Stomach (tissue), 9 donors: ENCODE measurements around the gene BANP. TPM values are rescaled to one million over a fixed set of nuclear protein-coding genes. Genes with fewer than 3 reads are reported as not detected.
"Not testable (repeated sequence)": the region's sequence is repeated elsewhere in the genome, so short reads cannot be mapped to it uniquely, and the experiment has no call there.

Experiments used
- DNase-seq, 2 donors: peaks; one replicate each; pipeline versions ENCODE4 v3.0.0 to v3.0.0-alpha.2; 2013 to 2019
- H3K27ac ChIP-seq, 5 donors: fragments of 200-600 bp in 4 of 5; sonication (generic) in 4 of 5; one replicate each; pipeline ENCODE4 v1.5.1; 2013 to 2019; ENCODE audit warnings: mild to moderate bottlenecking in 1 of 5, moderate library complexity in 1 of 5
- H3K27me3 ChIP-seq, 3 donors: fragments of 200-600 bp; sonication (generic); one replicate each; pipeline ENCODE4 v1.5.1; 2017 to 2019; ENCODE audit warnings: mixed run types in 1 of 3
- H3K36me3 ChIP-seq, 4 donors: fragments of 200-600 bp; sonication (generic); 1 replicate in 3 of 4; 2 replicates in 1 of 4; pipeline ENCODE4 v1.5.1; 2016 to 2019
- H3K4me1 ChIP-seq, 4 donors: fragments of 200-600 bp; sonication (generic); one replicate each; pipeline ENCODE4 v1.5.1; 2016 to 2019
- H3K4me3 ChIP-seq, 4 donors: fragments of 200-600 bp; sonication (generic) in 3 of 4; one replicate each; pipeline ENCODE4 v1.5.1; 2016 to 2019; ENCODE audit warnings: mild to moderate bottlenecking in 1 of 4
- H3K9me3 ChIP-seq, 4 donors: fragments of 200-600 bp; sonication (generic); one replicate each; pipeline ENCODE4 v1.5.1; 2016 to 2019
- EP300 ChIP-seq: sonication (generic); formaldehyde crosslinking; IDR thresholded peaks from one replicate; pipeline ENCODE4 v1.6.1; 2017; ENCODE audit warnings: antibody characterized with exemption
- POLR2A ChIP-seq, 4 donors: fragments of 450-650 bp; IDR thresholded peaks; one replicate each; pipeline ENCODE4 v1.6.1; 2016; ENCODE audit warnings: antibody characterized with exemption in 4 of 4, control low read depth in 2 of 4, mild to moderate bottlenecking in 1 of 4, moderate library complexity in 1 of 4
- POLR2AphosphoS5 ChIP-seq, 3 donors: sonication (generic); formaldehyde crosslinking; IDR thresholded peaks; one replicate each; pipeline ENCODE4 v1.6.1; 2016; ENCODE audit warnings: antibody characterized with exemption in 3 of 3
- whole genome bisulfite sequencing, 5 donors: extraction: QIAGEN DNeasy Blood & Tissue Kit in 3 of 5; methylation state at CpG; one replicate each; pipeline versions ENCODE4 v1.1.5 to v1.1.7; 2013 to 2018; 5-methylcytosine and 5-hydroxymethylcytosine counted together
- intact Hi-C: fragments of 100-400 bp; cut with DNase I; formaldehyde crosslinking; loops from one replicate; pipeline ENCODE4 v1.15.1; 2023; ENCODE audit warnings: low total_unique reads
- polyA plus RNA-seq, 3 donors: library from polyadenylated mRNA; stranded (reverse); fragments of 200-250 nt; gene quantifications; one replicate each; pipeline ENCODE4 v1.2.3, GENCODE V29; 2013
- total RNA-seq, 5 donors: library from RNA; depleted of rRNA; stranded (reverse); fragments of >200 nt; gene quantifications; one replicate each; pipeline versions ENCODE4 v1.1.0 to v1.2.3, GENCODE V29; 2014 to 2016
- TF ChIP-seq, protein P1 (sequence below), 7 experiments: fragments of 450-650 bp in 4 of 7; fragments of 200-600 bp in 3 of 7; sonication (generic) in 3 of 7; IDR thresholded peaks; one replicate each; pipeline ENCODE4 v1.5.1; 2016 to 2019; ENCODE audit warnings: antibody characterized with exemption in 7 of 7, control low read depth in 2 of 7, mild to moderate bottlenecking in 1 of 7
- donor health status: healthy with polysubstance abuse.
- donor health status: Bipolar disorder and iron deficiency.
- donor health status: healthy.

The BANP gene
- total and polyA plus RNA-seq, 8 donors = 6.0 to 144 (median 18.3) TPM

DNA sequence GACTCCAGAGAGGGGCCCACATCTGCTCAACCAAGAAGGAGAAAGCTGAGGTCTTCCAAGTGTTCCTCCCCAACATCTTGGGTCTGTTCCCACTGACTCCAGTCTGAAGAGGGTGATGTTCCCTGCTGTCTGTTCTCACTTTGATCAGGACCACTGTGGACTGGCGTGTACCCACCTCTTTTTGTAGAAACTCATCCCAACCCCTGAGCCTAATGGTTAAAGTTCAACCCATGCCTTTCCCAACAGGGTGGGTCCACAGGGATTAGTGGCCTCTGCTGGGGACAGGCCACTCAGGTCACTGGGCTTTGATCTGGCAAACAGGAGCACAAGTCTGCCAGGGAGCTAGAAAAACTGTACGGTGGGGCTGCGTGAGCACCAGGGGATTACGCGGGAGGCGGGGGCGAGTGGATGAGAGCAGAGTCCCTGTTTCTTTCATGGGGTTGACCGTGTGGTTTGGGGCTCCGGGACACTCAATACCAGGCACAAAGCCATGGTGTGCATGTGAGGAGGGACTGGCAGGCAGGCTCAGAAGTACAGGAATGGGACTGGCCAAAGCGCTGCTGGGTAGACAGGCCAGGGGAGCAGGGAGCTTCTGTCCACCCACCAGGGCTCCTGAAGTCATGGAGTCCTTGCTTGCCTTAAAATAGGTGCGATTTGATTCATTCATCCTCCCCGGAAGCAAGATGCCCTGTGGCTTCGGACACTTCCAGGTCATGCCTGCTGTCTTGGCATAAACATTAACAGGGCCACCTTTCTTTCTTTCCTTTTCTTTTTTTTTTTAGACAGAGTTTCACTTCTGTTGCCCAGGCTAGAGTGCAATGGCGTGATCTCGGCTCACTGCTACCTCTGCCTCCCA is 14.6 kb upstream of the BANP start, which contains the start of gene CA5A:
TSS of gene CA5A (minus strand) at position 155 of the 856 bp plus-strand sequence. CDS start at position 76, 79 bp downstream.
- no peak within 1 kb of the TSS for H3K27ac ChIP-seq
- DNase-seq = no peak
- no peaks in the 10 kb centered on the region for H3K4me1 ChIP-seq
- H3K9me3 ChIP-seq = no peaks in the 10 kb centered on the region
- peaks cover 0 to 2% (median 0%) of the 10 kb centered on the region in 3 donors for H3K27me3 ChIP-seq
- no peaks in the 10 kb centered on the region for H3K36me3 ChIP-seq
- no peak within 1 kb of the TSS for H3K4me3 ChIP-seq
- TF ChIP-seq POLR2A (IDR thresholded peaks at IDR 0.05) (no peak), POLR2AphosphoS5 (IDR thresholded peaks at IDR 0.05) (no peak), EP300 (no peak)
- TF ChIP-seq, protein P1, sequence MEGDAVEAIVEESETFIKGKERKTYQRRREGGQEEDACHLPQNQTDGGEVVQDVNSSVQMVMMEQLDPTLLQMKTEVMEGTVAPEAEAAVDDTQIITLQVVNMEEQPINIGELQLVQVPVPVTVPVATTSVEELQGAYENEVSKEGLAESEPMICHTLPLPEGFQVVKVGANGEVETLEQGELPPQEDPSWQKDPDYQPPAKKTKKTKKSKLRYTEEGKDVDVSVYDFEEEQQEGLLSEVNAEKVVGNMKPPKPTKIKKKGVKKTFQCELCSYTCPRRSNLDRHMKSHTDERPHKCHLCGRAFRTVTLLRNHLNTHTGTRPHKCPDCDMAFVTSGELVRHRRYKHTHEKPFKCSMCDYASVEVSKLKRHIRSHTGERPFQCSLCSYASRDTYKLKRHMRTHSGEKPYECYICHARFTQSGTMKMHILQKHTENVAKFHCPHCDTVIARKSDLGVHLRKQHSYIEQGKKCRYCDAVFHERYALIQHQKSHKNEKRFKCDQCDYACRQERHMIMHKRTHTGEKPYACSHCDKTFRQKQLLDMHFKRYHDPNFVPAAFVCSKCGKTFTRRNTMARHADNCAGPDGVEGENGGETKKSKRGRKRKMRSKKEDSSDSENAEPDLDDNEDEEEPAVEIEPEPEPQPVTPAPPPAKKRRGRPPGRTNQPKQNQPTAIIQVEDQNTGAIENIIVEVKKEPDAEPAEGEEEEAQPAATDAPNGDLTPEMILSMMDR (IDR thresholded peaks at IDR 0.05) = no peak
- intact Hi-C loops = no loop called here
- WGBS, 5 donors = 81 to 91% (median 88%) methylated on average over 8 to 15 of the region's 15 CpGs

DNA sequence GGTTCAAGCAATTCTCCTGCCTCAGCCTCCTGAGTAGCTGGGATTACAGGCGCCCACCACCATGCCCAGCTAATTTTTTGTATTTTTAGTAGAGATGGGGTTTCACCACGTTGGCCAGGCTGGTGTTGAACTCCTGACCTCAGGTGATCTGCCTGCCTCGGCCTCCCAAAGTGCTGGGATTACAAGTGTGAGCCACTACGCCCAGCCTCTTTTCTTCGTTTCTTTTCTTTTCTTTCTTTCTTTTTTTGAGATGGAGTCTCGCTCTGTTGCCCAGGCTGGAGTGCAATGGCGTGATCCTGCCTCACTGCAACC is 14.0 kb upstream of the BANP start:
- H3K4me3 ChIP-seq, H3K27me3 ChIP-seq, intact Hi-C loops, H3K36me3 ChIP-seq, H3K9me3 ChIP-seq, H3K27ac ChIP-seq, DNase-seq, H3K4me1 ChIP-seq: not testable (repeated sequence)
- WGBS, 5 donors = 81 to 87% (median 84%) methylated on average over 7 of the region's 7 CpGs

DNA sequence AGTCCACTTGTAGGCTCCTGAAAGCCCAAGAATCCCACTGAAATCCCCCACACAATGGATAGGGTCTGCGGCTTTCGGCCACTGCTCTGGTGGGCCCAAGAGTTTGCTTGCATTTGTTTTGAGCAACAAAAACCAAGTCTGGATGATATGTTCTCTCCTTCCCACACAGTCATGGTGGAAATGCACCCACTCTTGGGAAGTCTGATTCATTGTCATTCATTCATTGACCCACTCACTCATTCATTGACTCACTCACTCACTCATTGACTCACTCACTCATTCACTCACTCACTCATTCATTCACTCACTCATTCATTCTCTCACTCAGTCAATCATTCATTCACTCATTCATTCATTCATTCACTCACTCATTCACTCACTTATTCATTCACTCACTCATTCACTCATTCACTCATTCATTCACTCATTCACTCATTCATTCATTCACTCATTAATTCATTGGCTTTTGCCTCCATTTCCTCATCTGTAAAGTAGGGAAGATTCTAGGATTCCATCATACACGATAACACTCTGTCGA is 12.8 kb upstream of the BANP start:
- no peak for DNase-seq
- TF ChIP-seq POLR2A (IDR thresholded peaks at IDR 0.05) (no peak), POLR2AphosphoS5 (IDR thresholded peaks at IDR 0.05) (no peak), EP300 (no peak)
- TF ChIP-seq, protein P1 (IDR thresholded peaks at IDR 0.05) = no peak
- Histone ChIP-seq H3K4me1 (no peaks in the 10 kb centered on the region), H3K9me3 (no peaks in the 10 kb centered on the region), H3K27ac (no peak overlapping the region), H3K4me3 (no peak overlapping the region), H3K27me3 (no peaks in the 10 kb centered on the region), H3K36me3 (no peaks in the 10 kb centered on the region)
- 96 to 100% (median 97%) methylated on average over 4 of the region's 4 CpGs for WGBS, 5 donors
- intact Hi-C loops = no loop called here

DNA sequence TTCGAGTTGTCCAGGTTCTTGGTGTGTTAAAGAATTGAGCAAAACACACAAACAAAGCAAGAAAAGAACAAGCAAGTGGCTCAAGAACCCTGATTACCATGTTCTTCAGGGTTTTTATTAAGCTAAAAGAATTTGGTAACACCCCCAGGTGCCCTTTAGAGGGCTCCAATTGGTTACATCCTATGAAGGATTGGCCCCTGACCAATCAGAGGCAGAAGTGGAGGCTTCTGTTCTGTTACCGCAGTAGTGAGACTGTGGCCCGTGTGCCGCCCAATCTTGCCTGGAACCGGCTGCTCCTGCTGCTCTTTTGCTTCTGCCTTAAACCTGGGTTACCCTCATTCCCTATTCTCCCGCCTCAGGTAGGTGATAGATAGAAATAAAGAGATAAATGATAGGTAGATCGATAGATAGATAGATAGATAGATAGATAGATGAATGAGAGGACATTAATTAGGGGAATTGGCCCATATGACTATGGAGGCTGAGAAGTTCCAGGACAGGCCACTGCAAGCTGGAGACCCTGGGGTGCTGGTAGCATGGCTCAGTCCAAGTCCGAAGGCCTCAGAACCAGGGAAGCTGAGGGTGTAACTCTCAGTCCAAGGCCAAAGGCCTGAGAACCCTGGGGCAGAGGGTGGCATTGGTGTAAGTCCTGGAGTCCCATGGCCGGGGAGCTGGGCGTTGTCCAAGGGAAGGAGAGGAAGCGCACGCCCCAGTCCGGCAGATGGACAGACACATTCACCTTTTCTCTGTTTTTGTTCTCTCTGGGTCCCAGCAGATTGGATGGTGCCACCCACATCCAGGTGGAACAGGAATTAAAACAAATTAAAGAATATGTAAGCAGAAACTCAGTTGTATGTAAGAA is 11.4 kb upstream of the BANP start:
- intact Hi-C loops = no loop called here
- DNase-seq = no peak
- Histone ChIP-seq H3K36me3 (no peaks in the 10 kb centered on the region), H3K27me3 (no peaks in the 10 kb centered on the region), H3K27ac (no peak overlapping the region), H3K9me3 (no peaks in the 10 kb centered on the region), H3K4me1 (peaks cover 0 to under 1% (median 0%) of the 10 kb centered on the region in 4 donors), H3K4me3 (no peak overlapping the region)
- TF ChIP-seq EP300 (no peak), POLR2A (IDR thresholded peaks at IDR 0.05) (no peak), POLR2AphosphoS5 (IDR thresholded peaks at IDR 0.05) (no peak)
- TF ChIP-seq, protein P1 (IDR thresholded peaks at IDR 0.05) = no peak
- whole genome bisulfite sequencing, 5 donors = 88 to 92% (median 90%) methylated on average over 13 of the region's 13 CpGs
